ENCODE measurements around the gene IMMP1L. TPM values are rescaled to one million over a fixed set of nuclear protein-coding genes. Genes with fewer than 3 reads are reported as not detected.

Gene IMMP1L
- total RNA-seq, 4 donors from 2014 or later, result 10.3 to 75.9 (median 28.6) TPM

- no peak for TF ChIP-seq CTCF (IDR thresholded peaks at IDR 0.05; ENCODE audit: low read depth)
Observed at GRCh38 chr11:31474083-31474482, 35.3 kb downstream of the IMMP1L start.

GRCh38 chr11:31464436-31464835 is 45.0 kb downstream of the IMMP1L start:
- TF ChIP-seq CTCF (IDR thresholded peaks at IDR 0.05; ENCODE audit: low read depth), result no peak

- no peak for TF ChIP-seq CTCF (IDR thresholded peaks at IDR 0.05; ENCODE audit: low read depth)
Observed at GRCh38 chr11:31455177-31455576, 54.2 kb downstream of the IMMP1L start.

- no peak for TF ChIP-seq CTCF (IDR thresholded peaks at IDR 0.05; ENCODE audit: low read depth)
Observed at GRCh38 chr11:31450841-31451240, 58.6 kb downstream of the IMMP1L start.

GRCh38 chr11:31449040-31449439 is 60.4 kb downstream of the IMMP1L start:
- TF ChIP-seq CTCF (IDR thresholded peaks at IDR 0.05; ENCODE audit: low read depth), result no peak

GRCh38 chr11:31445621-31446020 is 63.8 kb downstream of the IMMP1L start:
- TF ChIP-seq CTCF (IDR thresholded peaks at IDR 0.05; ENCODE audit: low read depth), result no peak

GRCh38 chr11:31443802-31444201 is 65.6 kb downstream of the IMMP1L start:
- TF ChIP-seq CTCF (IDR thresholded peaks at IDR 0.05; ENCODE audit: low read depth), result no peak
